Hypothalamus (tissue), 51 donors: ENCODE results near the gene RPS6KA2.

Experiments
- DNase-seq, 51 donors: peaks; one replicate each; lab custom pipeline; 2025; lab: John Stamatoyannopoulos, UW

Gene RPS6KA2

DNA sequence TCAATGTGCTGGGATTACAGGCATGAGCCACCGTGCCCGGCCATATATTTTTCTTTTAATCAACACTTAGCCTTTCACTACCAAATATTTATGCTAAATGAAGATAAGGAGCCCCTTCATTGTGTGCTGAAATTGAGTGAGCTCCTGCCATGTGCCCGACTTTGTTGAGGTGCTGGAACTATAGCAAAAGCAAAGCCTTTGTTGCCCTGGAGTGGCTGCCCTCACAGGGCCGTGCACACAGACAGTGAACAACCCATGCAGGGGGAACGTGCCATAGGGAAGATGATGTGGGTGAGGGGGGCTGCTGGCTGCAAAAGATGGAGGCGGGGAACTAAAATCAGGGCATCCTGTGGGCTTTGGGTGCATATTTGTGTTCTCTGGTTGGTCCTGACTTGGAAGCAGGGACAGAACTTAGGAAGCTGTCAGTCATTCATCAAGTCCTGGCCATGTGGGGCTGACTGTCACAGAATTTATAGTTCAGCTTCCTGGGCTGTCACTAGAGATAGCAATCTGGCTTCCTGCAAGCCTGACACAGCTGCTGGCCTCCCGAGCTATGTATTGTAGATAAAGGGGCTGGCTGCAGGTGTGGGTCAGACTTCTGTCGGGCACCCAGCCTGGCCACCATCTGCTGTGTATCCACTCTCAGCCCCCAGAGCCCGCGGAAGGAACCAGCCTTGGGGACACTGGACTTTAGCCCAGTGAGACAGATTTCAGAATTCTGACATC lies 187.5 kb downstream of the RPS6KA2 start:
- no peak for DNase-seq

DNA sequence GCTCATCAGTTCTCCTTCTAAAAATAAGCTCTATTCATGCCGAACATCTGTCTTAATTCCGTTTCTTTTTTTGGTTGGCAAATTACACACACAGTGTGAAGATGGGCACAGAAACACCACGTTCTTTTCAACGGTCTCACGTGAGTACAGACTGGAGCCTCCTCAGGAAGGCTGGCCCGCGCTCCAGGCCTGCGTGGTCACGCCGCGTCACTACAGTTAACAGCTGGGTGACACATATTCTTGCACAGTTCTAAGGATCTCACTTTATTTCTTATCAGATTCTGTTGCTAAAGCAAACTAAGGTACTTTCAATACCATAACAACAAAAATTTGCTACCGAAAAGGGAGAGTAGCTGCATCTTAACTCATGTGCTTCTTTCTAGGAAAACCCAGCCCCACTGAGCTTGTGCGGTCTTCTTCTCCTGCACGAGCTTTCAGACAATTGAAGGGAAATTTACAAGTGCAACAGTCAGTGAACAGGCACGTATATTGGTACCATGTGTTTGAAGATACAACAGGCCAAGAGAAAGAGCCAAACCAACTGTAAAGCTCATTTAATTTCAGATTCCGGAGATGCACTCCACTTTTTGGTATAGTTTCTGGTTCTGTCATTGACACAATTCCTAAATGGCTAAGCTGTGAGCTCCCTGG lies 188.7 kb downstream of the RPS6KA2 start:
- peak in 1 of 51 donors; percentile 28 for DNase-seq

DNA sequence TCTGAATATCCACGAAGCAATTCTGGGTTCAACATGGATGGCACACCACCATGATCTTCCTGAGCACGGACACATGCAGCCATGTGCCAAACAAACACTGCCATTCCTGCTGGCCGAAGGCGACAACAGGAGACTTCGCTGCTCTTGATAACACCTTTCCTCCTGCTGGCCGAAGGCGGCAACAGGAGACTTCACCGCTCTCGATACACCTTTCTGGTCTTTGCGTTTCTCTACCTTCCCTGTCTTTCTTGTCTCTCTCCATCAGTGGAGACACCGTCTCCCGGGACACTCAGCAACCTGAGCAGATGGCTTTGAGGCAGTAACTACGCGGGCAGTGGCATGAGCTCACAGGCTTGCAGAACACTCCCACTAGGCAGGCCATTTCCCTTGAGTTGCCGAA lies 189.4 kb downstream of the RPS6KA2 start:
- no peak for DNase-seq

DNA sequence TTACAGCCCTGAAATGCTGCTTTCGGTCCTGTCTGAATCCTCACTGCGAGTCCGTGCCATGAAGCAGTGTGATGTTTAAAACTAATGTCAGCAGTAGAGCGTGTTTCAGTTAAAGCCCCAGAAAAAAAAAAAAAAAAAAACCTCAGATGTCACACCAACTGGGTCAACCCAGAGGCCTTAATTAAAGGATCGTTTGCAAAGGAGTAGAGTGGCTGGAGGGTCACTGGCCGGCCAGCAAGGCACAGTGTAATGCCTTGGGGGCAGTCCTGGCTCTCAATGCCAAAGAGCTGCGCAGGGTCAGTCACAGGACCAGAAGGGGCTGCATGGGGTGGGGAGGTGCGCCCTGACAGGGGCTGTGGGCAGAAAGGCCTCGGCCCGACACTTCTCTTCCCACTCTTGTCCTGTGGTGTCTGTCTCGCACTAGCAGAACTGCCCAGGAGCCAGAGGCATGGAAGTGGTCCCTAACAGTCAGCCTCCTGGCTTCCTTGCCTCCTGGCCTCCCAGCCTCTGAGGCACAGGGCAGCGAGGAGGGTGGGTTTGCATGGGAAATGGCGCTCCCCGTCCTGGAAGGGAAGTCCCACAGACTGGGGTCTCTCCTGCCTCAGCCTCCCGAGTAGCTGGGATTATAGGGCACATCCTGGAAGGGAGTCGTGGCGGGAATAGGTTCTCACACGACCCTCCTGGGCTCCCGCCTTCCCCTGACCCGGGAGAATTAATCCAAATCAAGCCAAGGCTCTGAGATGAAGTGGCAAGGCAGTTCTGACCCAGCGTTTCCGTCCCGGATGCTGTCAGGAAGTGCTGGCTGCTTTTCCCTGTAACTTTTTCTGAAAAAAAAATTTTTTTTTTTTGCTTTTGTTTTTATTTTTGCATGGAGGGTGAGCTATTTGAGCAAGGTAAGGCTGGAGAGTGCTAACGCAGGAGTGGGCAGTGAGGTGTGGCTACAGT lies 190.6 kb downstream of the RPS6KA2 start:
- DNase-seq, result no peak

DNA sequence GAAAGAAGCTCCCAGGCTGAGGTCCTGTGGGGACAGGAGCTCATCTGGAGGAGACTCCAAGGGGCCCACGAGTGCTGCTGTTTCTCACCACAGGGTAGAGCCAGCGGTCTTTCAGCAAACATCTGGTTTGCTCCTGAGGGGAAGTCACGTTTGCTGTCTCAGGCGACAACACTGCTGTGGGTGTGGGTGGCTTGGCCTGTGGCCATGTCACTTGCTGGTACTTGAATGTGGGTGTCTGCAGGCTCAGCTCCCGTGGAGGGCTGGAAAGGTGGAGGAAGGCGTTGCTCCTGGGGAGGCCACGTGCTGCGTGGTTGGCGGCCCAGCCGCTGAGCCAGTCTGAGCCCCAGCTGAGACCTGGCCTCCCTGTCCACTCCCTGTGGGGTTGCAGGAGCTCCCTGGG lies 191.5 kb downstream of the RPS6KA2 start:
- DNase-seq, result no peak

DNA sequence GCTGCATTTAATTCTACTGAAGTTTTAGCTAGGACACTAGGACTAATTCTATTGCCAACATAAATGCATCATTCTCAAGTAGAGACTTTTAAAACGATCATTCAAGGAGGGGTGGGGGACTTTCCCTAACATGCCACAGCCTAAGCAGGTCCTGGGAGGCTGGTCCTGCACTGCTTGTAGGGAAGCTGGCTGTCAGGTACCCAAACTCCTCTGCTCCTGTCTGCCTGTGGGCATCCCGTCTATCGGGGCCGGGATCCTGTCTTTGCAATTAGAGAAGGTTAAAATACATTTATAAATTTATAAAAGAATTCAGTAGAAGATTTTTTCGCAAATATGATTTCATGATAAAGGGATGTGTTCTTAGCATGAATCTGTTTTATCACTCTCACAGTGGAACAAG lies 192.7 kb downstream of the RPS6KA2 start:
- DNase-seq, result no peak

DNA sequence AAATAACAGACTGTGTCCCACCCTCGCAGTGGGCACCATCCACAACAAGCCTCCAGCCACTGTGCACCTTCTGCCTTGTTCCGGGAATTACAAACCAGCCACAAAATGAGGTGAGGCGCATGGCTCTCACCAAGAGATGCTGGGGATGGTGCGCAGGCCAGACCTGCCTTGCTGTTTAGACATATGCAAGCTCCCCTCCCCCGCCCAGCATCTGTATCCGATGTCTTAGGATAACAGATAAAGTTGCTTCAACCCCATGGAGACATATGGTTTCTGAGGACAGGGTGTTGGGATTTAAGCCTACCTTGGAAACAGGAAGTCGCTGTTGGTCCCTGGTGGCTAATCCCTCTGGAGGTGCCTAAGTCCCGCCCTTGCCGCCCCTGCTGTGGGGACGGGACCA lies 194.0 kb downstream of the RPS6KA2 start:
- no peak for DNase-seq

DNA sequence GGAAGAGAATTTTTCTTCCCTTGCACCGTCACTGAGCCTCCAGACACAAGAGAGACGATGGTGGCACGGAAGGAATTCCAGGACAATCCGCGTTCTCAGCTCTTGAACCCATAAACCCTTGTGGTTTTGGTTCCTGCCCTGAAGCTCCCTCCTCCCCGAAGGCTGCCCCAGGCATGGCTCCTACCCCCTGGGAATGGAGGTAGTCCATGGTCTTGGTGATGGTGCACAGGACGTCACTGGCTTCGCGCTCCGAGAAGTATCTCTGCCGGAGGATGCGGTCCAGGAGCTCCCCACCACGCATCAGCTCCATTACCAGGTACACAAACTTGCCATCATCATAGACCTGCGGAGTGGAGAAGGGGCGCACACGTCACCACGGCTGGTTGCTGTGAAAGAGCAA lies 196.8 kb downstream of the RPS6KA2 start:
- DNase-seq, result no peak

DNA sequence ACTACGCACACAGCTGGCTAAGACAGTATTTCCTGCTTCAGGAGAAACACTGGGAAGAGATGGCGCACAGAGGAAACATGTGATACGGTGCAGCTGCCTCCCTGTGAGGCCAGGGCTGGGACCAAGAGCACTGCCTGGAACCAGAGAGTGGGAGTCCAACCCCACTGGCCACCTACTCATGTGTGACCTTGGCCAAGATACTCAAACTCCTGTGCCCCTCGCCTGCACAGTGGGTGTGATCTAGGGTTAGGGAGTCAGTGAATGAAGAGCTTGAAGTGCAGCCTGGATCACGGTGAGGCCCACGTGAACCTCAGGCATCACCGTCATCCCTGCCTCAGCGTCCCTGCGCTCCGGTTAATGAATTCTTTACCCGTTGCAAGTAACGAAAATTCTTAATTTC lies 202.6 kb downstream of the RPS6KA2 start:
- peak in 1 of 51 donors; percentile 31 for DNase-seq

DNA sequence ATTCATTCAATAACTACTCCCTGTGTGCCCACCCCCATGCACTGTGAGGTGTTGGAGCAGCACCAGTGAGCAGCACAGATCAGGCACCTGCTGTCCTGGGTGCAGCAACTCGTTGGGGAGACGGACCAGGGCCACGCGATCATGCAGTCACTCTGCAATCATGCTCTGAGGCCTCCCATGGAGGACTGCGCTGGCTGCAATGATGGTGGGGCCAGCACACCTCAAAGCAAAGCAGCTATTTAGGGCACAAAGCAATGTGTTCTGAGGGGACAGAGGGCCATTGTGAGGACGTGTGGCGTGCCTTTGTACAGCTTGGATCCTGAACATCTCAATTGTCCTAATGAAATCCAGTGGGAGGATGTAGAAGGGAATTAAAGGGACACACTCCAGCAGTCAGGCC lies 203.3 kb downstream of the RPS6KA2 start:
- peak in 28 of 51 donors; percentile 19 to 81 (median 44) for DNase-seq

DNA sequence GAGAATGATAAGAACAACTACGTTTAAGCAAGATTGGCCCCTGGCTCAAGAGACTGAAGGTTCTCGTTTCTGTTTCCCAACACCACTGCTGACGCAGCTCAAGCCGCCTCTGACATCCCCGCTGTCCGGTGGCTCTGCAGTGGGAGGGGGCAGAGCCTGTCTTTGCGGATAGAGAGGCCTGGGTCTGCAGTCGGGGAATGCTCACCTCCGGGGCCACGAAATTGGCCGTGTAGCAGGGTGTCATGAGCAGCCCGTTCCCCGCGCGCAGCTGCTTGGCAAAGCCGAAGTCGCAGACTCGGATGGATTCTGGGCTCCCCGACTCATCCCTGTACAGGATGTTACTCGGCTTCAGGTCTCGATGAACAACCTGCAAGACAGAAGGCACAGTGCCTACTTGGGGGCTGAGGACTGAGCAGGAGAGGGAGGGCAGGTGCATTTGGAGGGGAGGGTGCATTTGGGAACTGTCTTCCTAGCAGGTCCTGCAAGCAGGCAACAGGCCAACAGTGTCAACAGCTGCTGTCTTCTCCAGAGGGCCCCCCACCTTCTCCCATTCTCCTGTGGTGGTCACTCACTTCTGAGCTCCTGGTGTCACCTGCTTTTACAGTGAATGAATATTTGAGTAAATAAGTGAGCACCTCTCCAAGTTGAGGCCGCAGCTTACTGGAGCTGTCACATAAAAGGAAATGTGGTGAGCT lies 203.9 kb downstream of the RPS6KA2 start:
- peak in 1 of 51 donors; percentile 15 for DNase-seq

DNA sequence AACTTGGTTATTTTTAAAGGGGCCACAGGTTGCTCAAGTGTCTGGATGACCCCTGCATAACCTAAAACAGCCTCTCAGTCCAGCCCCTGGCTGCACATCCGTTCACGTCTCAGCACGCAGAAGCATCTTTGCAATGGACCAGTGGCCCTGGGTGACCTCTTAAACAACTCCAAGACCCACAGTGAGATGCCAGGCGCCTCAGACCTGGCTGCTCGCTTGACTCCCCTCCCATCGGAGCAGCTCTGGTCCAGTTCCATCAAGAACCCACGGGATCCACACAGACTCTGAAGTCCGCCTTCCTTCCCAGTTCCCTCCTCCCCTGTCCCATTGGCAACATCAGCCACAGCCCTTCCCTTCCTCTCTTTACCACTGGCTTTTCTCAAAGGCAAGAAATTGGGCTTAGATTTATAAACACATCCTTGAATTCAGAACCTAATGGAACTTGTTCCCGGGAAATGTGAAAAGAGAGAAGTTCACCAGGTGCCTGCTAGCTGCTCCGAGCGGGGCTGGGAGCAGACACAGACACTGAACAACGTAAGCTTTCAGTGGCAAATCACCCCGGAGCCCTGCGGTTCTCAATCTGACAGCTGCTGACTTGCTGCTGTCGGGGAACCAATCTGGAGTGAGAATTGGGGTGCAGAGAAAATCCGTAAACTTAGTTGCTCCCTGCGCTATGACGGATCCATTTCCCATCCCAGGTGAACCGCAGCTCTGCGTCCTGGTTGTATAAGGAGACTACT lies 204.7 kb downstream of the RPS6KA2 start:
- DNase-seq, result peak in 4 of 51 donors; percentile 15 to 40 (median 28)

DNA sequence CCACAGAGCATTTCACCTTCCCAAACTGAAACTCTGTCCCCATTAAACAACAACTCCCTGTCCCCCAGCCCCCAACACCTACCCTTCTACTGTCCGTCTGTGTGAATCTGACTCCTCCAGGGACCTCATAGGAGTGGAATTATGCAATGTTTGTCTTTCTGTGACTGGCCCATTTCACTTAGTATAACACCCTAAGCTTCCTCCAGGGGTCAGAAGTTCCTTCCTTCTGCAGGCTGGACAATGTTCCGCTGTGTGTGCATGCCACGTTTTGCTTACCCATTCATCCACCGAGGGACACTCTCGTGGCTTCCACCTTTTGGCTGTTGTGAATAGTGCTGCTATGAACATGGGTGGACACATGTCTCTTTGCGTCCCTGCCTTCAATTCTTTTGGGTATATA lies 206.7 kb downstream of the RPS6KA2 start:
- DNase-seq, result peak in 15 of 51 donors; percentile 10 to 49 (median 34)

DNA sequence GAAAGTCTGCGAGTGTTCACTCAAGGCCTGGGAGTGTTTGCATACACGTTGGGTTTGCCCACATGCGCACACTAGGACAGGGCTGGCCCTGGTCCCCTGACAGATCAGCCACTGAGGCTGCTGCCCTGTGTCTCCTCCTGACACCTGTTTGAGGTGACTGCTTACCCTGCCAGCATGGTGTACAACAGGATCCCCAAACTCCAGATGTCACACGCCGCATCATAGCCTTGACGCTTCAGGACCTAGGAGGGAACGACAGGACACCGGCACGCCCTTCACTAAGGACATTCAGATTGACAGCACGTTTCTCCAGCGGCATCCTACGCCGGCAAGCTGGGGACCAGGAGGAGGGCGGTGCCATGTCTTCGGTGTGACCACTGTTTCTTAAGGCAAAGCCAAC lies 207.3 kb downstream of the RPS6KA2 start:
- no peak for DNase-seq

DNA sequence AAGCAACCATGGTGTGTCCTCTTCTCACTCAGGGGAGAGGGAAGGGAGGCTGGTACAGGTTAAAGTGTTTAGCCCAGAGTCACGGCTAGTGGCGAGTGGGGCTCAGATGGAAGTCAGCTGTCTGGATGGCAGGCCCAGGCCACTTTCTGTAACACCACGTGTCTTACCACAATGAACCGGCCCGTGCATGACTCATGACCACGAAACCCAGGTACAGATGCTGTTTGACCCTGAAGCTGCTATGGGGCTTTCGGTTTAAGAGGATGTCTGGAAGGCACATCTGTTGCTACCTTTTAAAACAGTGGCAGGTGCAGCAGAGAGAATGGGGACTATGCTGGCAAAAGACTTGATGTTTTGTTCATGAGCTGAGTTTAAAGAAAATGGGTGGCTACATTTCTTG lies 207.8 kb downstream of the RPS6KA2 start:
- no peak for DNase-seq

DNA sequence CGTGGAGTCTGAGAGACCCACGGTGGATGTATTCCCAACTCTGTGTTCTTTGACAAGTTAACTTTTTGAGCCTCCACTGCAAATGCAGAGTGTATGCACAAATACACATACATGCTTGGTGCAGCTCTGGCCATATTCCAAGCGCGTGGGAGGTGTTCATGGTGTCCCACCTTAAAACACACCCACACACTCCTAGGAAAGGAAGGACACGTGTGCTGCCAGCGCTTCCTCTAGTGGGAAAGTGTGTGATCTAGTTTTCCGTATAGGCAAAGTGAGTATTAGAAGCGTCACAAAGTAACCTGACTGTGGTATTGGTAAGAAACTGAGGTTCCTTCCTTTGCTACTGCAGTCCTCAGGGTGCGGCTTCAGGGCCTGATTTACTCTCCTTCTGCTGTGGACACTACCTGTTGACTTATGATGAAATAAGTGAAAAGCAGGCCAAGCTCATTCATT lies 208.3 kb downstream of the RPS6KA2 start:
- no peak for DNase-seq

DNA sequence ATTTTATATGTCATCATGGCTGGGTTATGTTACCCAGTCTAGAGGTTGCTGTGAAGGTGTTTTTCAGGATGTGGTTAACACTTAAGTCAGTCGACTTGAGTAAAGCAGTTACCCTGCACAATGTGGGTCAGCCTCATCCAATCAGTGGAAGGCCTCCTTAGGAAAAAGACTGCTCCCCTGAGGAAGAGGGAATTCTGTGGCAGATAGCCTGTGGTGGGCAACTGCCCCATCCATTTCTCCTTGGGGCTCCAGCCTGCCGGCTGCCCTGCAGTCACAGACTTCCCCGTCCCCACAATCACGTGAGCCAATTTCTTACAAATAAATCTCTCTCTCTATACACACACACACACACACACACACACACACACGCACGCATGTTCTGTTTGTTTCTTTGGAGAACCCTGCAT lies 209.8 kb downstream of the RPS6KA2 start:
- no peak for DNase-seq

DNA sequence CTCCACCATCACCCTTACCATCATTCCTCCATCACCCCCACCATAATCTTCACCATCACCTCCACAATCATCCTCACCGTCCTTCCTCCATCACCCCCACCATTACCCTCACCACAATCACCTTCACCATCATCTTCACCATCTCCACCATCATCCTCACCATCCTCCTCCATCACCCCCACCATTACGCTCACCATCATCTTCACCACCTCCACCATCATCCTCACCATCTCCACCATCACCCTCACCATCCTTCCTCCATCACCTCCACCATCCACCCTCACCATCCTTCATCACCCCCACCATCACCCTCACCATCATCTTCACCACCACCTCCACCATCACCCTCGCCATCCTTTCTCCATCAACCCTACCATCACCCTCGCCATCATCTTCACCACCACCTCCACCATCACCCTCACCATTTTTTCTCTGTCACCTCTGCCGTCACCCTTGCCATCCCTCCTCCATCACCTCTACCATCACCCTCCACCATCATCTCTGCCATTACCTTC lies 211.2 kb downstream of the RPS6KA2 start:
- no peak for DNase-seq

DNA sequence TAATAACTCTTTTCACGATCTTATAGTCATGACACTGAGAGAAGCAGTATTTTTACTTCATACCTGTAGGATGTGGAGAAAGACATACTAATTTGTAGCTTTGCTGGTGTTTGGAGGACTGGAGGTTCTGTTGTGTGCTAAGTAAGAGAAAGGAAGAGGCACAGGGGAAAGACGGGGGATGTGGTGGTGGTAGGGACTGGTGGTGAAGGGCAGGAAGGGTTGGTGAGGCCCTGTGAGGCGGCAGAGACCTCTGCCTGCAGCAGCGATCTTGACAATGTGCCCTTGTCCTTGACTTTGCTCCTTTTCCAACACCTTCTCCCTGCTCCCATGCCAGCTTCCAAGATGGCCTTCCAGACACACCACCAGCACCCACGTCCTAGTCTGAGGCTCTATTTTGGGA lies 211.7 kb downstream of the RPS6KA2 start:
- no peak for DNase-seq

DNA sequence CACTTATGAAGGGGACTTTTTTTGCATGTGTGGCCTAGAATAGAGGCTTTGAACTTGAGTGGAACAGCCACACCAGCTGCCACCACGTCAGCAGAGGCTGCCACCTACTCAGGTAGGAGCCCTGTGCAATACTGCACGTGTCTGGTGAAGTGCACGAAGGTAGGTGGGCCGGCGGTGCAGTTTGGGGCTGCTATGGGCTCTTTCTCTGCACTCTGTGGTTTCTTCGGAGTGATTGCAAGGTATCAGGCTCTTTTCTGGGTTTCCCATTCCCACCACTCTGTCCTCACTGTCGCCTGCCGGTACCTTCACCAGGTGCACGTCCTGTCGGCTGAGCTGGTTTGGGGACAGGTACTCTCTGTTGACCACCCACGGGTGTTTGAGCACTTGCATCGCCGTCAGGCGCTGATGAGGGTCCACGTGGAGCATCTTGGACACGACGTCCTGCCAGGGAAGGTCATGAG lies 213.5 kb downstream of the RPS6KA2 start:
- no peak for DNase-seq
